Fibroblast of gingiva (primary cell): Measurements from ENCODE around the gene EPHX1.
A peak's percentile ranks its signal among the peaks of the same experiment; 100 is the strongest.

Experiments used
- DNase-seq: peaks from one replicate; pipeline ENCODE4 v3.0.0-alpha.2; 2011; ENCODE audit warnings: low read depth

Gene EPHX1

GRCh38 chr1:225842788-225843425 lies 33.0 kb downstream of the EPHX1 start:
- no peak for DNase-seq

- DNase-seq: no peak
Observed at GRCh38 chr1:225843426-225843795, 33.5 kb downstream of the EPHX1 start.

- no peak for DNase-seq
Observed at GRCh38 chr1:225844236-225845061, 34.5 kb downstream of the EPHX1 start.

GRCh38 chr1:225845097-225845496 lies 35.2 kb downstream of the EPHX1 start:
- DNase-seq: no peak

- peak; percentile 82 for DNase-seq
Observed at GRCh38 chr1:225845571-225846259, 35.8 kb downstream of the EPHX1 start.

- DNase-seq: no peak
Observed at GRCh38 chr1:225846331-225847310, 36.7 kb downstream of the EPHX1 start.

GRCh38 chr1:225847610-225848009 lies 37.7 kb downstream of the EPHX1 start:
- DNase-seq: no peak

- DNase-seq: no peak
Observed at GRCh38 chr1:225848030-225848955, 38.4 kb downstream of the EPHX1 start.

- DNase-seq: no peak
Observed at GRCh38 chr1:225849925-225850324, 40.0 kb downstream of the EPHX1 start.

- DNase-seq: no peak
Observed at GRCh38 chr1:225850370-225850769, 40.4 kb downstream of the EPHX1 start.

- no peak for DNase-seq
Observed at GRCh38 chr1:225851805-225852204, 41.9 kb downstream of the EPHX1 start.

- DNase-seq: no peak
Observed at GRCh38 chr1:225852413-225853124, 42.6 kb downstream of the EPHX1 start.

GRCh38 chr1:225853441-225853840 lies 43.5 kb downstream of the EPHX1 start:
- DNase-seq: no peak

- DNase-seq: no peak
Observed at GRCh38 chr1:225855503-225856300, 45.8 kb downstream of the EPHX1 start.

GRCh38 chr1:225857256-225857655 lies 47.3 kb downstream of the EPHX1 start:
- no peak for DNase-seq

- no peak for DNase-seq
Observed at GRCh38 chr1:225859151-225859550, 49.2 kb downstream of the EPHX1 start.

GRCh38 chr1:225860107-225860506 lies 50.2 kb downstream of the EPHX1 start:
- no peak for DNase-seq

- DNase-seq: no peak
Observed at GRCh38 chr1:225860876-225861441, 51.0 kb downstream of the EPHX1 start.
